Inferior parietal cortex (tissue), 1 donor: ENCODE measurements around the gene MAPRE2.
"Not testable (repeated sequence)": the region's sequence is repeated elsewhere in the genome, so short reads cannot be mapped to it uniquely, and the experiment has no call there.

Experiments
- DNase-seq: peaks from one replicate; pipeline ENCODE4 v3.0.0-alpha.2; 2016; ENCODE audit errors: extremely low spot score

The MAPRE2 gene

DNA sequence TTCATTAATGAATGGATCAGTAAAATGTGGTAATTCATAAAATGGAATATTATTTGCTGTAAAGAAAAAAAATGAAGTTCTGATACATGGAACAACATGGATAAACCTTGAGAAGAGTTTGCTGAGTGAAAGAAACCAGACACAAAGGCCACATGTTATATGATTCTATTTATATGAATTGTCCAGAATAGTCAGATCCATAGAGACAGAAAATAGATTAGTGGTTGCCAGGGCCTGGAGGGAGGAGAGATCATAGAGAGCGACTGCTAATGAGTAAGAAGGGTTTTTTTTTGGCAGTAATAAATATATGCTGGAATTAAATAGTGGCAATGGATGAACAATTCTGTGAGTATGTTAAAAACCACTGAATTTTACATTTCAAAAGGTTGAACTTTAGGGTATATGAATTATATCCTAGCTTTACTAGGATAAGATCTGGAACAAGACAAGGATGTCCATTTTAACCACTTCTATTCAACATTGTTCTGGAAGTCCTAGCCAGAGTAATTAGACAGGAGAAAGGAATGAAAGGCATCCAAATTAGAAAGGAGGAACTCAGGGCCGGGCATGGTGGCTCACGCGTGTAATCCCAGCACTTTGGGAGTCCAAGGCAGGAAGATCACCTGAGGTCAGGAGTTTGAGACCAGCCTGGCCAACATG, 48.8 kb downstream of the MAPRE2 start:
- no peak for DNase-seq

DNA sequence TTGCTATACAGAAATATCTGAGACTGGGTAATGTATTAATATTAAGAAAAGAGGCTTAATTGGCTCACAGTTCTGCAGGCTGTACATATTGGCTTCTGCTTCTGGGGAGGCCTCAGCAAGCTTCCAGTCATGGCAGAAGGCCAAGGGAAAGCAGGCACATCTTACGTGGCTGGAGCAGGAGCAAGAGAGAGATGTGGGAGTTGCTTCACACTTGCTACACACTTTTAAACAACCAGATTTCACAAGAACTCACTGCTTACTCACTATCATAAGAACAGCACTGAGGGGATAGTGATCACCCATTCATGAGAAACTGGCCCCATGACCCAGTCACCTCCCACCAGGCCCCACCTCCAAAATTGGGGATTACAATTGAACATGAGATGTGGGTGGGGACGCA, 50.6 kb downstream of the MAPRE2 start:
- no peak for DNase-seq

DNA sequence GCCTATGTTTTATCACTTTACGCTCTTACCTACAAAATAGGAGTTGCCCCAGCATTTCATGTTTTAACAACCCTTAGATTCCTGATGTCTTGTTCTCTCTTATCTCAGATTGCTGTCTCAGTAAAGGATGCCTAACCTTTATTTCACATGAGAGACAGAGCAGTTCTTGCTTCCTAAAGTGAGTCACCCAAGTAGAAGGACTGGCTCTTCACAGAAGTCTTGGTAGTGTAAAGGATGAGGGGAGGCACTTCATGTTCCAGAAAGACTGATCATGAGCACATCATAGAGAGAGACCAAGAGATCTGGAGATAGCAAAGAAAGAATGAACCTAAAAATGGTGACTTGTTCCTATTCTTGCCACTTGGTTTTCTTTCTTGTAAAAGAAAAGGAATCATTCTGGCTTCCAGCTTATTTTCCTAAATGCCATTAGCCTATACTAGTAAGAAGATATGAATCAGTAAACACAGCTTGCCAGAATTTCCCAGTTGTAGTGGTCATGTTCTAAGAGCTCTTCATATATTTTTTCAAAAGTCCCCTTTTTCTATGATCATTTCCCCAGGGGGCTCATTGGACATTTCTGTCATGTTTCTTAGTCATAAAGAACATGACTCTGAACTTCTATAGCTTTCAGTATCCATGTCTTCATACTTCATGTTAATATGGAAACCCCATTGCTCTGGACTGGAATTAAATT, 54.9 kb downstream of the MAPRE2 start:
- DNase-seq, result no peak

DNA sequence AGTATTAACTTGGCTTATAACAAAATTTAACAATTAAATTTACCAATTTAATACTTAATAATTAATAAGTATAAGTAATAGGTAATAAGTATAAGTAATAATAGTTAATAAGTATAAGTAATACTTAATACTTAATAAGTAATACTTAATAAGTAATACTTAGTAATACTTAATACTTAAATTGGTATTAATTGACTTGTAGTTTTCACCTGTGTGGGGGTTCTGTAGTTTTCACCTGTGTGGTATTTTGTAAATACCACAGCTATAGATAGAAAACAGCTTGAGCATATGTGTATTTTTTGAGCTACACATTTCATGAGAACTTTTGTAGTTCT, 55.4 kb downstream of the MAPRE2 start:
- no peak for DNase-seq

DNA sequence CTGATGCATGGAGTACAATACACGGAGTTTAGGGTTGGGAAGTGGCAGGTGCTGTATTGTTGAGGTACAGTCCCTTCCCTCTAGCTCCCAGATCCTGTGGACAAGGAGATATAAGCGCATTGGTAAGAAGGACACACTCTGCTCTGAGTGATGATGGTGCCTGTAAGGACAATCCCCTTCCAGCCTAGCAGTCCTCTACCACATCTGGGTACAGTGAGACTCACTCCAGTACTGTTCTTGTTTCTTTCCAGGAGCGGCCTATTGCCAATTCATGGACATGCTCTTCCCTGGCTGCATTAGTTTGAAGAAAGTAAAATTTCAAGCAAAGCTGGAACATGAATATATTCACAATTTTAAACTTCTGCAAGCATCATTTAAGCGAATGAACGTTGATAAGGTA, 56.0 kb downstream of the MAPRE2 start:
- DNase-seq, result no peak

DNA sequence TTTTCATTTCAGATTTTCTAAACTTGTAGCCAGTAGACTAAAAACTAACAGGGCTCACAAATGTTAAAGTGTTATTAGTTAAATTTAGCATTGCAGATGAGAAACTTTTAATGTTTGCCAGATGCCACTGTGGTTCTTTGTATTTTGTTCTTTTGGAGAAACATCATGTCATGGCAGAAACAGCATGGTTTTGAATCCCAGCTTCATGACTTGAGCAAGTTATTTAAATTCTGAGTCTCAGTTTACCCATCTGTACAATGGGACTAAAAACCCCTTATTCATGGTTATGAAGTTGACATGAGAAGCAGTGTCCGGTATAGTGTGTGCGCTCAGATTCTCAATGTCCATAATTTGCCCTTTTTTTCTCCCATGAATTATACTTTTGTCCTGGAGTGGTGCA, 56.5 kb downstream of the MAPRE2 start:
- no peak for DNase-seq

DNA sequence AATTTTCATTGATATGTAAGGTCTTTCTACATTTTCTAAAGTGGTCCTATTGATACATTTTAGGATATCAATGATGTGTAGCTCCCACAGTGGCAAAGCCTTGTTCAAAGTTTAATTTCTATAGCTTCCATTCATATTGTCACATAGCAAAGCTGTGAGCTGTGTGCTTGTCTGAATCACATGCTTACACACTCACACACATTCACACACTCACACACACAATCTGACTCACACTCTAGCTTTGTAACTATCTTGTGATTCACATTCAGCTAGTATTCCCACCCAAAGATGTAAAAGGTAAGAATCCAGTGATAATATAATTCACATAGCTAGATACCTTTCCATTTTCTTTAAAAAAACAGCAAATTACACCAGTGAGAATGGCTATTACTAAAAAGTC, 58.7 kb downstream of the MAPRE2 start:
- DNase-seq, result no peak

DNA sequence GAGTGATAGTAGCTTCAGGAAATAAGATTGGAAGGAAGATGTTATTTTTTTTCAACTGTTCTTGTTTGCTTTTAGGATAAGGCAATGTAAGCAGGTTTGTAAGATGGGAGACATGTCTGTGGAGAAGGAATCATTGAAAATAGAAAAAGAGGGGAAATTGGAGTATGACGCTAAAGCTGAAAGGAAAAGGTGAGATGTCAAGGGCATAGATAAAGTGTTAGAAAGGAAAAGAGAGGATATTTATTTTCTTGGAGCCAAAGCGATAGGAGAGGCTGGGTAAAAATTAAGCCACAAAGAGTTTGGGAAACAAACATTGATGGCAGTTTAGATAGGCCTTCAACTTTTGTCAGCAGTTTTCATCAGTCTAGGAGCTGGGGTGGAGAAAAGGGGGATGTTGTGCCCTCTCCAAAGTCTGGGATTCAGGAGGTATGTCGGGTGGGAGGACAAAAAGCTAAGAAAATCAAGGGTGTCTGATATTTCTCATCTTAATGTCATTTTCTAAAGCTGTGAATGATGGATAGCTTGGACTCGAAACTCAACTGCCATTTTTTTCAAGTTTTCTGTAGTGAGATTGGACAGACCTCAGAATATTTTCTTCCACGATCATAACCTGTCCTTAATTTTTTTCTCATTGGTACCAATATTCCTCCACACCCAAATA, 63.3 kb downstream of the MAPRE2 start:
- DNase-seq, result no peak

DNA sequence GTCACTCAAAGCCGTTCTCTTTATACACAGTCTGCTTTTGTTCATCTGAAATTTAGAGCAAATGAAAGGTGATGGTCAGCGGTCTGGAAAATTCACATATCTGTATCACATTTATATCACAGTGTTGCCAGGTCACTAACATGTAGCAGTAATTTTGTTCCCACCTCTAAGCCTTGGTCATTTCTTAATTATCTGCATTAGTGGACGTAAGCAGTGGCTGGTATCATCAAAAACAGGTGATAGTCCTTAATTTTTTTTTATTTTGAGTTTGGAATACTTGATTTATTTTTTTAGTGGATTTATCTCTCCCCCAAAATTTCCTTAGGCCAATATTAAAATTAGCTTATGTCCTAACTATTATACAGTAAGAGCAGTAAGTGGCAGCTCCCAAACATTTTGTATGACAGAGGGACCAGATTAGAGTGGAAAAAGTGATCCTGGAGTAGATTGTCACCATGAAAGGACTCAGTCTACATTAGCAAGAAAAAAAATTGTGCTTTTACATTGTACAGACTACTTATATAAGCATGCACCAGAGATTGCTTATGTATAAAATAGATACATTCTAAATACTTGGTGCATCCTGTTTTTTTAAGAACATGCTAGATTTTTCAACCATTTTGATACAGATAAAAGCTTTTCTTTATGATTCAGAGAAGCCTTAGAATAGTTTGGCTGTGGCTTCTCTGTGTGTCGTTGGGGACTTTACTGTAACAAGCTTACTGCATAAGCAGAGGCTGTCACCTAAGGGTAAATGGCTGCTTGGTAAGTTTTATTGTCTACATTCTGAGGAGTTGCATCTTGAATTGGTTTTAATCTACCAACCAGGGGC, 65.0 kb downstream of the MAPRE2 start:
- DNase-seq, result no peak

DNA sequence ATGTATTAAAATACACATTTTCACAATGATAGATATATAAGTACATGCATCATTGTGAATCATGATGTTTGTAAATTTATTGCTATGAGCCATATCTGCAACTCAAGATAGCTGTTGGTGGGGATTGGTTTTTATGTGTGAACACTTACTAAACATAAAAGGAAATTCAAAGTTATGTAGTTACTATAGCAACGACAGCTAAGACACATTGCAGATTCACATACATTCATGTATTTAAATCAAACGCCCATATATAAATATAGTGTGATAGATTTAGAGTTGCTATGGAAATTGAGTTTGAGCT, 65.6 kb downstream of the MAPRE2 start:
- no peak for DNase-seq

DNA sequence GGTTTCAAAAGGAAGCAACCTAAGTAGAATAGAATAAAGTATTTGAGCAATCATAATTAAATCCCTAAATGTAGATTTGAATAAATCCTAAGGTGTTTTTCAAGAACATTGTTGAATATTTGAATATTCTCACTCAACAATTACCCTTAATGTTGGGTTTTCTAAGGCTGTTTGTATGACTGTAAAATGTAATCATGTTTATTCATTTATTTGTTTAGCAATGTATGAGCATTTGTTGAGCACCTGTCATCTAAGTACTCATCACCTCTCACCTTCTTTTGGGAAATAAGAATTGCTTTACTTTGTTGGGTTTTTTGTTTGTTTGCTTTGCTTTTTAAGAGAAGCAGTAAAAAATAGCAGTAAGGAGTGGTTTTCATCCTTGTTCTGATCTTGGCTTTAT, 66.0 kb downstream of the MAPRE2 start:
- DNase-seq, result no peak

DNA sequence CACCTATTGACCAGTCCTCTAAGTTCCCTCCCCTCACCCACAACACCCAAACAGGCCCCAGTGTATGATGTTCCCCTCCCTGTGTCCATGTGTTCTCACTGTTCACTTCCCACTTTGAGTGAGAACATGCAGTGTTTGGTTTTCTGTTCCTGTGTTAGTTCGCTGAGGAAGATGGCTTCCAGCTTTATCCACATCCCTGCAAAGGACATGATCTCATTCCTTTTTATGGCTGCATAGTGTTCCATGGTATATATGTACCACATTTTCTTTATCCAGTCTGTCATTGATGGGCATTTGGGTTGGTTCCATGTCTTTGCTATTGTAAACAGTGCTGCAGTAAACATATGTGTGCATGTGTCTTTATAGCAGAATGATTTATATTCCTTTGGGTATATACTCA, 66.9 kb downstream of the MAPRE2 start:
- not testable (repeated sequence) for DNase-seq

DNA sequence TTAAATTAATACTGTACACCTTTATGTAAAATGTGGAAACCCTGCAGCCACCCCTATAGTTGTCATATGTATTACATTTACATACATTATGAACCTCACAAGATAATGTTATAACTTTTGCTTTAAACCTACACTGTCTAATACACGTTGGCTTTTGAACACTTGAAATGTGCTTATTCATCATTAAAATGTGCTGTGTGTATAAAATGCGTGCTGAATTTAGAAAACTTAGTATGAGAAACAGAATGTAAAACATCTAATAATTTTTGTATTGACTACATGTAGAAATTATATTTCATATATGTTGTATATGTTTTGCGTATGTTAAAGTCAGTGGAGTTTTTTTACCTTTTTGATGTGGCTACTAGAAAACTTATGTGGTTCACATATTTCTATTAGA, 68.8 kb downstream of the MAPRE2 start:
- no peak for DNase-seq

DNA sequence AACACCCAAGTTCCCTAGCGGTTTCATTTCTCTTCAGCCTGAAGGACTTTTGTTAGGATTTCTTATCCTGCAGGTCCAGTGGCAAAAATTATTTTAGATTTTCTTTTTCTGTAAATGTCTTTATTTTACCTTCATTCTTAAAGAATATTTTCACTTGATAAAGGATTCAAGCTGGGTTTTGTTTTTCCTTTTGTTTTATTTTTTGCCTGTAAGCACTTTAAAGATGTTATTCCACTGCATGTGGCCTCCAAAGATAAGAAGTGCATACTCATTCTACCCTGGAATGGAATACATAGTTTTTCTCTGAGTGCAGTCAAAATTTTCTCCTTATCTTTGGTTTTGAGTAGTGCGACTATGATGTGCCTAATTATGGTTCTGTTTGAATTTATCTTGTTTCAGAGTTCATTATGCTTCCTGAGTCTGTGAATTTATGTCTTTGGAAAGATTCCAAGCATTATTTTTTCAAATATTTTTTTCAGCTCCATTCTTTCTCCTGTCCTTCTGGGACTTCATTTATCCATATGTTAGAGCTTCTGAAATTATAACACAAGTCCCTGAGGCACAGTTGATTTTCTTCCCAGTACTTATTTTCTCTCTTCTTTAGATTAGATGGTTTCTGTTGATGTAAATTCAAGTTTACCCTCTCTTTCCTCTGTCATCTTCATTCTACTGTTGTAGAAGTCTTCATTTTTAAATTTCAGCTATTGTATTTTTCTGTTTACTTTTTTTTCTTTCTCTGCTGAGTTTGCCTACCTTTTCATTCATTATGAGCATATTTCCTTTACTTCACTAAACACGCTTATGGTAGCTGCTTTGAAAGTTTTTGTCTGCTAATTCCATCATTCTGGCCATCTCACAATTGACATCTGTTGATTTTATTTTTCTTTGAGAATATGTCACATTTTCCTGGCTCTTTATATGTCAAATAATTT, 69.6 kb downstream of the MAPRE2 start:
- no peak for DNase-seq

DNA sequence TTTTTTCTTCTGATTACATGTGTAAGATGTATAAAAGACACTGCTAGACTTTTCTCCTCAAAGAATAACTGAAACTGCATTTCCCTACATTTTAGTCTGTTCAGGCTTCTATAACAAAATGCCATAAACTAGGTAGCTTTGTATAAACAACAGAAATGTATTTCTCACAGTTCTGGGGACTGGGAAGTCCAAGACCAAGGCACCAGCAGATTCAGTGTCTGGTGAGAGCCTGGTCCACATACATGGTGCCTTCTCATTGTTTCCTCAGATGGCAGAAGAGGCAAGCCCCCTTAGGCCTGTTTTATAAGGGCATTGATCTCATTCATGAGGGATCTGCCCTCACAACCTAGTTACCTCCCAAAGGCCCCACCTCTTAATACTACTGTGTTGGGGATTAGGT, 71.5 kb downstream of the MAPRE2 start:
- no peak for DNase-seq

DNA sequence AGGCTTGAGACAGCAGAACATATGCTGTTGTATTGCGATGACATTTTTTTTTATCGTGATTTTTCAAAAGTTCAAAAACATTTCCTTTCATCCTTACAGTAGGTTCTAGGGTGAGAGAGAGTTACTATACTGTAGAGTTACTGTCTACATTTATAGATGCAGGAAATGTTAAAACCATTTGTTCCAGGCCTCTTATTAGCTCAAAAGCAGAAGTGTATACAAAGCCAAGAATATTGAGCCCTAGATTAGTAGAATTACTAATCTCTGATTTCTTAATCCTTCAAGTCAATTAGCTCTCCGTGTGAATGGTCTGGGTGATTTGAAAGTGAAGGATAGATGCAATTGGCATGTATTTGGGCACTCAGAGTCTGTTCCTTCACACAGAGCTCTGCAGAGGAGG, 73.1 kb downstream of the MAPRE2 start:
- DNase-seq, result no peak

DNA sequence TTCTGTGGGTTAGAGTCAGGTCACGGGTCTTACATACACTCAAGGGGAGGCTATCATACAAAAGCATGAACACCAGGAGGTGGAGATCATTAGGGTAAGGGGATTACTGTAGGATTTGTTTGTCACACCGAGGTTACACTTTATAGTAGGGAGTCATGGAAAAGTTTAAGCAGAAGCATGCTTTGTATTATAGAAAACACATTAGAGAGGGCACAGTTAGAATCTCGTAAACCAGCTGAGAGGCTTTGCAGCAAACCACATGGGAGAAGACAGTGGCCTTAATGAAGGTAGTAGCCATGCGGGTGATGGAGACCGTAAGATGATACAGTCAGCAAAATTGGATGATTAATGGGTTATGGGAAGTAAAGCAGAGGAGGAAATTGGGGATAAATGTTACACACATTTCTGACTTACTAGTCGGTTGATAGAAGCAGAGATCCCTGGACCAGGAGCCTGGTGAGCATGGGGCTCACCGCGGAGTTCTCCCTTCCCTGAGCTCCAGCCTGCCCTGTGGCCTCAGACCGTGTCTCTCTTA, 75.6 kb downstream of the MAPRE2 start:
- no peak for DNase-seq

DNA sequence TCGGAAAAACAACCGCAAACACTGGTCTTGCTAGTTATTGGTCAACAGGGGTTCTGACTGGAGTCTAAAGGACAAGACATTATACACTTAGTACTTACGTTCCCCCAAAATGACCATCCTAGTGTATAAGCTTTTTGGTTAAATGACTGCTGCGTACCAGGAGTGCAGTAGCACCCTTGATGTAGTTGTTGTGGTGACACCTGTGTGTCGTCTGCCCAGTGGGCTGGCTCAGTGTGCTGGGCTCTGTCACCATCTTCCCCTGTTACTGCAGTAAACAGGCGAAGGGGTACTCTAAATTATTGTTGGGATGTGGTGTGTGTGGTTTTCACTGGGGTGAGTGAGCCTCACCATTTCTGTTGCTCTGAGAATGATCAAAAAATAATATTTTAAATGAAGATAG, 76.2 kb downstream of the MAPRE2 start:
- DNase-seq, result no peak

DNA sequence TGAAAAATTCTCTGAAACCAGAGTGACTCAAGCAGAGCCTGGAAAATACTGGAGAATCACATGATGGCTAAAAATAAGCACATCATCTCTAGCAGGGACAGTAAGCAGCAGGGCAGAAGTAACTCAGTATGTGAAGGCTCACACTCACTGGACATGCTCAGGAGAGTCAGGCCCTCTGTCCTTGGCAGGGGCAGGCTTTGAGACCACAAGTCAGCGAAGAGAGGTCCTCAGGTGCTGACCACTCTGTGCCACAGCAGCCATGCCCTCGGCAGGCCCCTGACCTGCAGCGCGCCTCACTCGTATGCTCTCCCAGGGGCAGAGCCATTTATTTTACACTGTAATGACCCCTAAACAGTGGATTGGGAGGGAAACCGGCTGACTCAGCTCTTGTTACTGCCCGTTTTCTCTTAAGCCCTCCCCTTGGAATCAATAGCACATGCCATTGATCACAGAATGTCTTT, 76.8 kb downstream of the MAPRE2 start:
- peak; percentile 78 for DNase-seq

DNA sequence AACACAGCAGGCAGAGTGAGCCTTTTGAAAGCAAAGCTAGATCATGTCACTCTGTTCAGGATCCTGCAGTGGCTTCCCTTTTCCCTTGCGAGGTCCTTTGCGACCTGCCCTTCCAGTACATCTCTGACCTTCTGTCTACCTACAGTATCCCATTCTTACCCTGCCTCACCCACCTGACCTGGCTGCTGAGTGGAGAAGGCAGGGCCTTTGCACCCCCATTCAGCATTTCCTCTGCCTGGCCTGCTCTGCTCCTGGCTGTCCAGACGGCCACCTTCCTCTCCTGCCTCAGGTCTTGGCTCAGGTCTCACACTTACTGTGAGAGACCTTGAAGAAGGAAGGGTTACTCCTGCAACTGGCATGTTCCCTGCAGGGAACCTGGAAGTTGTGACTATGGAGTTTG, 77.4 kb downstream of the MAPRE2 start:
- DNase-seq, result no peak

DNA sequence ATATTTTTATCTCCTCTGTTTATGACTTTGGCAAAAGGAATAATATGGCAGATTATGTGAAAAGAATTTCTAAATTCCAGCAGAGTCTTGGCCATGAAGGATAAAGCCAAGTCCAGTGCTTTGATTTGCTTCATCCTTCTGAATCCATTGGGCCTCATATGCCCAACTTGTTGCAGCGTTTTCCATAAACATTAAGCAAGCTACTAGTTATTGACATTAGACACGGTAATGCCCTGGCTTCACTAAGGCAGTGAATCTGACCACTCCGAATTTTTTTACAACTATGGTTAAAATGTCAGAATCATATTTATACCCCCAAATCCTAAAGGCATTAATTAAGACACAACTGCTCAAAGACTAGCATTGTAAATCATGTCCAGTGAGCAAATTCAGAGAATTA, 79.8 kb downstream of the MAPRE2 start:
- no peak for DNase-seq
